H1 (cell line): ENCODE measurements around the gene RFX1. TPM values are rescaled to one million over a fixed set of nuclear protein-coding genes. Genes with fewer than 3 reads are reported as not detected.

ENCODE experiments used
- CTCF ChIA-PET: fragments of 300-600 bp; sonication (Branson Sonifier 250); formaldehyde crosslinking; loops from one replicate; lab custom pipeline; 2021; ENCODE audit not compliant: partially characterized antibody; lab: Charles Lee
- POLR2A ChIA-PET: fragments of 300-600 bp; sonication (Branson Sonifier 250); formaldehyde crosslinking; loops from one replicate; lab custom pipeline; 2021; ENCODE audit warnings: inconsistent platforms; ENCODE audit not compliant: partially characterized antibody; lab: Charles Lee
- DNase-seq, 2 experiments: peaks; one replicate each; pipeline versions ENCODE4 v3.0.0 to v3.0.0-alpha.2; 2010 to 2022; ENCODE audit warnings: low spot score in 2 of 2, low read depth in 1 of 2, mixed read lengths in 1 of 2
- FAIRE-seq: peaks from 2 replicates; lab custom pipeline; 2011; peaks lifted over from hg19 to GRCh38; lab: Jason Lieb, UNC
- H2AFZ ChIP-seq: 2 replicates; pipeline ENCODE4 v1.8.1; 2012; ENCODE audit warnings: low read length, inconsistent platforms
- H2AK5ac ChIP-seq: 2 replicates; pipeline ENCODE4 v1.6.1; 2013; ENCODE audit warnings: low read depth, low read length
- H2BK120ac ChIP-seq: replicated peaks from 2 replicates; pipeline ENCODE3; 2013; ENCODE audit warnings: low read depth, low read length, inconsistent platforms
- H2BK12ac ChIP-seq: 2 replicates; pipeline ENCODE4 v1.6.1; 2013; ENCODE audit warnings: low read depth, low read length
- H2BK15ac ChIP-seq: 2 replicates; pipeline ENCODE4 v1.6.1; 2013; ENCODE audit warnings: low read length
- H2BK20ac ChIP-seq: 2 replicates; pipeline ENCODE4 v1.6.1; 2013; ENCODE audit warnings: low read length
- H2BK5ac ChIP-seq: 2 replicates; pipeline ENCODE4 v1.6.1; 2013; ENCODE audit warnings: low read depth, low read length
- H3K14ac ChIP-seq: 2 replicates; pipeline ENCODE4 v1.6.1; 2013; ENCODE audit warnings: inconsistent platforms; ENCODE audit not compliant: insufficient read length
- H3K18ac ChIP-seq: 2 replicates; pipeline ENCODE4 v1.6.1; 2013; ENCODE audit warnings: low read length; ENCODE audit errors: extremely low read depth
- H3K23ac ChIP-seq: 2 replicates; pipeline ENCODE4 v1.6.1; 2013; ENCODE audit warnings: inconsistent platforms; ENCODE audit not compliant: insufficient read length
- H3K23me2 ChIP-seq: 2 replicates; pipeline ENCODE4 v1.6.1; 2013; ENCODE audit warnings: low read depth, low read length
- H3K27ac ChIP-seq: 2 replicates; pipeline ENCODE4 v1.6.1; 2011; ENCODE audit warnings: low read depth, low read length, inconsistent platforms
- H3K27me3 ChIP-seq, 4 experiments: replicated peaks in 1 of 4; 1 replicate in 1 of 4; 2 replicates in 3 of 4; pipeline versions ENCODE4 v1.6.1 to v1.8.1; 2011 to 2013; ENCODE audit warnings: low read length in 3 of 4, mild to moderate bottlenecking in 3 of 4, inconsistent platforms in 2 of 4, mixed read lengths in 2 of 4, moderate library complexity in 1 of 4; ENCODE audit not compliant: control insufficient read depth in 3 of 4, insufficient read depth in 3 of 4; ENCODE audit errors: extremely low read depth in 1 of 4
- H3K36me3 ChIP-seq, 4 experiments: 2 replicates each; pipeline versions ENCODE4 v1.6.1 to v1.8.1; 2011 to 2013; ENCODE audit warnings: mild to moderate bottlenecking in 4 of 4, low read length in 3 of 4, moderate library complexity in 2 of 4, control low read depth in 1 of 4, inconsistent platforms in 1 of 4; ENCODE audit not compliant: insufficient read depth in 4 of 4, control insufficient read depth in 2 of 4
- H3K4ac ChIP-seq: replicated peaks from 2 replicates; pipeline ENCODE3; 2013; ENCODE audit warnings: low read length, low read depth, mixed read lengths, inconsistent platforms; ENCODE audit not compliant: insufficient read length
- H3K4me1 ChIP-seq, 4 experiments: replicated peaks in 1 of 4; 1 replicate in 1 of 4; 2 replicates in 3 of 4; pipeline versions ENCODE4 v1.6.1 to v1.8.1; 2011 to 2013; ENCODE audit warnings: low read length in 3 of 4, inconsistent platforms in 2 of 4, mixed read lengths in 1 of 4; ENCODE audit not compliant: insufficient read depth in 4 of 4, control insufficient read depth in 3 of 4
- H3K4me2 ChIP-seq, 2 experiments: 2 replicates each; pipeline versions ENCODE4 v1.6.1 to v1.8.1; 2011 to 2013; ENCODE audit warnings: low read depth in 2 of 2, low read length in 2 of 2, control low read depth in 1 of 2, inconsistent platforms in 1 of 2, mild to moderate bottlenecking in 1 of 2; ENCODE audit not compliant: insufficient read depth in 1 of 2
- H3K4me3 ChIP-seq, 4 experiments: fragments of 200-600, 300-600 bp in 1 of 4; sonication (generic), shearing (Covaris generic), sonication (Bioruptor Twin) in 1 of 4; 2 replicates each; pipeline versions ENCODE4 v1.5.1 to v1.8.1; 2011 to 2016; ENCODE audit warnings: low read length in 4 of 4, low read depth in 3 of 4, control low read depth in 2 of 4, inconsistent platforms in 2 of 4, mild to moderate bottlenecking in 2 of 4, mixed read lengths in 1 of 4, moderate library complexity in 1 of 4; ENCODE audit not compliant: insufficient read depth in 2 of 4; ENCODE audit errors: extremely low read depth in 1 of 4
- H3K56ac ChIP-seq: replicated peaks from 2 replicates; pipeline ENCODE3; 2013; ENCODE audit warnings: low read depth, mild to moderate bottlenecking, mixed read lengths, low read length, inconsistent platforms; ENCODE audit not compliant: insufficient read length
- H3K79me1 ChIP-seq: 2 replicates; pipeline ENCODE4 v1.6.1; 2013; ENCODE audit warnings: low read depth, low read length, control low read depth
- H3K79me2 ChIP-seq, 2 experiments: 2 replicates each; pipeline versions ENCODE4 v1.6.1 to v1.8.1; 2012 to 2013; ENCODE audit warnings: low read length in 2 of 2, mild to moderate bottlenecking in 2 of 2, inconsistent platforms in 1 of 2; ENCODE audit not compliant: insufficient read depth in 2 of 2, control insufficient read depth in 1 of 2
- H3K9ac ChIP-seq, 4 experiments: replicated peaks in 1 of 4; 1 replicate in 1 of 4; 2 replicates in 3 of 4; pipeline versions ENCODE4 v1.6.1 to v1.8.1; 2011 to 2013; ENCODE audit warnings: low read depth in 3 of 4, low read length in 3 of 4, control low read depth in 2 of 4, mild to moderate bottlenecking in 2 of 4, moderate library complexity in 2 of 4, inconsistent platforms in 1 of 4; ENCODE audit errors: extremely low read depth in 1 of 4
- H3K9me3 ChIP-seq, 2 experiments: 2 replicates each; pipeline versions ENCODE4 v1.6.1 to v1.8.1; 2012 to 2013; ENCODE audit warnings: mild to moderate bottlenecking in 2 of 2, moderate library complexity in 2 of 2, control low read depth in 1 of 2, inconsistent platforms in 1 of 2, low read depth in 1 of 2, low read length in 1 of 2, mixed read lengths in 1 of 2; ENCODE audit not compliant: insufficient read depth in 2 of 2
- H4K20me1 ChIP-seq, 2 experiments: replicated peaks in 1 of 2; 2 replicates each; pipeline versions ENCODE3 to v1.8.1; 2011 to 2013; ENCODE audit warnings: inconsistent platforms in 2 of 2, low read length in 2 of 2, mild to moderate bottlenecking in 1 of 2; ENCODE audit not compliant: insufficient read depth in 2 of 2, control insufficient read depth in 1 of 2
- H4K5ac ChIP-seq: 2 replicates; pipeline ENCODE4 v1.6.1; 2013; ENCODE audit warnings: low read length, low read depth, mixed read lengths, inconsistent platforms; ENCODE audit not compliant: insufficient read length
- H4K8ac ChIP-seq: 2 replicates; pipeline ENCODE4 v1.8.0; 2013; ENCODE audit warnings: mild to moderate bottlenecking, moderate library complexity, low read length, inconsistent platforms; ENCODE audit not compliant: insufficient read depth; ENCODE audit errors: extremely low read depth
- H4K91ac ChIP-seq: replicated peaks from 2 replicates; pipeline ENCODE3; 2013; ENCODE audit warnings: low read length, mixed read lengths, inconsistent platforms; ENCODE audit not compliant: insufficient read length
- SP2 ChIP-seq: IDR thresholded peaks from 2 replicates; pipeline ENCODE4 v1.6.1; 2012; ENCODE audit warnings: mild to moderate bottlenecking, low read length, inconsistent platforms
- TAF1 ChIP-seq: IDR thresholded peaks from 2 replicates; pipeline ENCODE4 v1.6.1; 2011; ENCODE audit warnings: mild to moderate bottlenecking, low read depth, low read length
- WGBS, 2 experiments: shearing (Covaris generic) in 1 of 2; methylation state at CpG; one replicate each; pipeline versions ENCODE4 v1.1.6 to v1.1.7; 2013 to 2015; ENCODE audit warnings: low lambda C conversion rate in 2 of 2, mixed read lengths in 2 of 2, inconsistent platforms in 1 of 2, low coverage in 1 of 2, missing lambda C conversion rate in 1 of 2; ENCODE audit not compliant: insufficient replicate concordance in 2 of 2, insufficient coverage in 1 of 2, insufficient read length in 1 of 2; ENCODE audit errors: extremely low coverage in 1 of 2, missing lambda C conversion rate in 1 of 2; 5-methylcytosine and 5-hydroxymethylcytosine counted together
- polyA plus RNA-seq, 7 experiments: library from polyadenylated mRNA; depleted of rRNA in 3 of 7; stranded (reverse) in 5 of 7; unstranded in 2 of 7; fragments of >200 nt in 5 of 7; fragments of 200-250 nt in 2 of 7; gene quantifications; 1 replicate in 5 of 7; 2 replicates in 1 of 7; 4 replicates in 1 of 7; pipeline versions ENCODE4 v1.2.1 to v1.2.3, GENCODE V29; 2011 to 2013; ENCODE audit warnings: missing spikeins in 2 of 7, mixed read lengths in 2 of 7
- total RNA-seq: library from RNA; stranded (reverse); fragmentation: NEBNext Ultra II Directional; extraction: Animal tissue kit (Norgen Biotek cat#: 25700); gene quantifications from 2 replicates; pipeline ENCODE4 v1.2.1, GENCODE V29; 2021

The RFX1 gene
- total and polyA plus RNA-seq, 2 of the 8 experiments (the other 6 are each of a cell fraction or from before 2014, with no cell fraction given): 4.9 to 17.0 TPM

DNA sequence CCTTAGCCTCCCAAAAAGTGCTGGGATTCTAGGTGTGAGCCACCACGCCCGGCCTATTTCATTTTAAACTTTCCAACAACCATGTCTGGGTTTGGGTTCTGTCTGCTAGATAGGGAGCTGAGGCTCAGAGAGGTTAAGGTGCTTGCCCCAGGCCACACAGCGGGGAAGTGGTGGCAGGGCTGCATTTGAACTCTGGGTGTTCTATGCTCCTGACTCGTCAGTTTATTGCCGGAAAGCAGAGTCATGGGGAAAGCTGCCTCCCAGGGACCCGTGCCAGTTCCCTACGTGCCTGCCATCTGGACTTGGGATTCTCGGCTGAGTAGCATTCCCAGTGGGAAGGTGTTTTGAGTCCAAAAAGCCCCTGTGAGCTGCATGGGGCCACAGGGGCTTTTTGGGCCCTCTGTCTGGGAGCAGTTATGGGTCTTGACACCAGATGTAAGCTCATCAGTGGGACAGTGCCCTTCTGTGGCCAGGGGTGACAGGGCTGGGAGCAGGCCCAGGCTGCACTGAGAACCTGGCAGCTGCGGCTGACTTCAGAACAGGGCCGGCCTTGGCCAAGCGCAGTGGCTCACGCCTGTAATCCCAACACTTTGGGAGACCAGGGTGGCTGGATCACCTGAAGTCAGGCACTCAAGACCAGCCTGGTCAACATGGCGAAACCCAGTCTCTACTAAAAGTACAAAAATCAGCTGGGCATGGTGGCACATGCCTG lies 10.9 kb downstream of the RFX1 start:
- H3K79me1 ChIP-seq: peaks cover 6% of the 10 kb centered on the region; the same call in 1 of the 2 replicates
- no peaks in the 10 kb centered on the region; a peak in 1 of 4 replicates for H3K79me2 ChIP-seq
- CTCF ChIA-PET: interaction anchor here (0.6 to 4.2 kb wide), 4 partner anchors 17 to 74 kb away, joined by 3 to 14 read pairs (median 3); no protein-coding TSS in a partner anchor
- no peak overlapping the region for H4K91ac ChIP-seq
- H3K36me3 ChIP-seq: peaks cover 0 to 7% (median 0%) of the 10 kb centered on the region in 4 experiments; a peak in 4 of 8 replicates
- no peak overlapping the region for H2BK15ac ChIP-seq
- no peak overlapping the region for H3K4ac ChIP-seq
- H3K27me3 ChIP-seq: no peaks in the 10 kb centered on the region
- no peak overlapping the region for H3K14ac ChIP-seq
- H2AFZ ChIP-seq: no peak overlapping the region
- H4K8ac ChIP-seq: no peak overlapping the region
- H2BK12ac ChIP-seq: no peak overlapping the region
- H2BK5ac ChIP-seq: no peak overlapping the region
- H3K4me3 ChIP-seq: no peak overlapping the region
- no peaks in the 10 kb centered on the region for H3K23me2 ChIP-seq
- POLR2A ChIA-PET: interaction anchor here (0.9 to 4.7 kb wide), 6 partner anchors 8 to 113 kb away, joined by 3 to 16 read pairs (median 4); partner anchors contain the start of gene RFX1
- peaks cover 3% of the 10 kb centered on the region in 2 experiments for H4K20me1 ChIP-seq
- no peak for TF ChIP-seq TAF1
- no peak for TF ChIP-seq SP2
- H2AK5ac ChIP-seq: no peak overlapping the region
- H3K9ac ChIP-seq: no peak overlapping the region
- peaks cover 6 to 12% of the 10 kb centered on the region in 2 experiments; a peak in 3 of 4 replicates for H3K9me3 ChIP-seq
- no peak overlapping the region for H2BK20ac ChIP-seq
- no peak overlapping the region for H2BK120ac ChIP-seq
- no peak overlapping the region for H3K23ac ChIP-seq
- DNase-seq (no peak), FAIRE-seq (no peak)
- H3K18ac ChIP-seq: no peak overlapping the region
- H3K4me1 ChIP-seq: no peaks in the 10 kb centered on the region; a peak in 2 of 7 replicates
- no peak overlapping the region; the same call in 1 of the 2 replicates for H3K27ac ChIP-seq
- WGBS, 2 experiments: 94% methylated on average over 13 of the region's 13 CpGs; no CpG with 5 or more reads in 1 of the 2 experiments
- no peak overlapping the region for H3K4me2 ChIP-seq
- H4K5ac ChIP-seq: no peak overlapping the region
- H3K56ac ChIP-seq: no peak overlapping the region
